ENCODE results near the gene FARS2. TPM values are rescaled to one million over a fixed set of nuclear protein-coding genes. Genes with fewer than 3 reads are reported as not detected.

FARS2 gene
- polyA plus RNA-seq, 1 donor from 2014 or later = 11.9 TPM

DNA sequence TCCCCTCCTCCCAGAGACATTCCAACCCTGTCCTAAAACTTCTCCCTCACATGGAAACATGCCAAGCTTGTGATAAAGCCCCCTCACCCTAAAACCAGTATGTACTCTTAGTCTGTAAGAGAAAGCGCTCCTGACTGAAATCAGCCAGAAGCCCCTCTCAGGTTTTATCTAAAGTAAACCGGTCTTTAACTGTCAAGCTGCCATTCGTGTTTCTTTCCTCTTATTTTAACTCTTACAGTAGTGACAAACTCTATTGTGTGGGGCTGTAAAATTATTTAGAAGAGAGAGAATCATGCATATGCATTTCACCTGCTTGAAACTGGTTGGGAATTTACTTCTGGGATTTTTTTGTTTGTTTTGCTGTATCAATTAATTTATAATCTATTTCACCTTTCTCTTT, 62.7 kb downstream of the FARS2 start:
- Histone ChIP-seq H3F3A (ENCODE audit: insufficient read depth, low read length, poor library complexity, severe bottlenecking) (no peaks in the 10 kb centered on the region), H3K79me2 (replicated peaks; ENCODE audit: insufficient read depth, low read length) (no peaks in the 10 kb centered on the region), H3K4me2 (ENCODE audit: low read length) (no peak overlapping the region), H3K36me3 (ENCODE audit: insufficient read depth, low read length) (no peaks in the 10 kb centered on the region), H3K27me3 (ENCODE audit: insufficient read depth, low read depth, low read length) (no peaks in the 10 kb centered on the region), H3K4me3 (ENCODE audit: low read length) (no peak overlapping the region), H3K9ac (ENCODE audit: low read length) (no peak overlapping the region), H3K27ac (ENCODE audit: low read length) (no peak overlapping the region), H3K9me2 (ENCODE audit: insufficient read depth, low read length) (no peaks in the 10 kb centered on the region), H4K20me1 (ENCODE audit: insufficient read depth) (no peaks in the 10 kb centered on the region), H2AFZ (ENCODE audit: low read depth, low read length) (no peak overlapping the region), H3K9me3 (ENCODE audit: low read length) (no peaks in the 10 kb centered on the region)
- TF ChIP-seq, protein P1, sequence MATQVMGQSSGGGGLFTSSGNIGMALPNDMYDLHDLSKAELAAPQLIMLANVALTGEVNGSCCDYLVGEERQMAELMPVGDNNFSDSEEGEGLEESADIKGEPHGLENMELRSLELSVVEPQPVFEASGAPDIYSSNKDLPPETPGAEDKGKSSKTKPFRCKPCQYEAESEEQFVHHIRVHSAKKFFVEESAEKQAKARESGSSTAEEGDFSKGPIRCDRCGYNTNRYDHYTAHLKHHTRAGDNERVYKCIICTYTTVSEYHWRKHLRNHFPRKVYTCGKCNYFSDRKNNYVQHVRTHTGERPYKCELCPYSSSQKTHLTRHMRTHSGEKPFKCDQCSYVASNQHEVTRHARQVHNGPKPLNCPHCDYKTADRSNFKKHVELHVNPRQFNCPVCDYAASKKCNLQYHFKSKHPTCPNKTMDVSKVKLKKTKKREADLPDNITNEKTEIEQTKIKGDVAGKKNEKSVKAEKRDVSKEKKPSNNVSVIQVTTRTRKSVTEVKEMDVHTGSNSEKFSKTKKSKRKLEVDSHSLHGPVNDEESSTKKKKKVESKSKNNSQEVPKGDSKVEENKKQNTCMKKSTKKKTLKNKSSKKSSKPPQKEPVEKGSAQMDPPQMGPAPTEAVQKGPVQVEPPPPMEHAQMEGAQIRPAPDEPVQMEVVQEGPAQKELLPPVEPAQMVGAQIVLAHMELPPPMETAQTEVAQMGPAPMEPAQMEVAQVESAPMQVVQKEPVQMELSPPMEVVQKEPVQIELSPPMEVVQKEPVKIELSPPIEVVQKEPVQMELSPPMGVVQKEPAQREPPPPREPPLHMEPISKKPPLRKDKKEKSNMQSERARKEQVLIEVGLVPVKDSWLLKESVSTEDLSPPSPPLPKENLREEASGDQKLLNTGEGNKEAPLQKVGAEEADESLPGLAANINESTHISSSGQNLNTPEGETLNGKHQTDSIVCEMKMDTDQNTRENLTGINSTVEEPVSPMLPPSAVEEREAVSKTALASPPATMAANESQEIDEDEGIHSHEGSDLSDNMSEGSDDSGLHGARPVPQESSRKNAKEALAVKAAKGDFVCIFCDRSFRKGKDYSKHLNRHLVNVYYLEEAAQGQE (IDR thresholded peaks at IDR 0.05; ENCODE audit: borderline replicate concordance) = no peak
- no peak for TF ChIP-seq EP300 (conservative IDR thresholded peaks at IDR 0.05; ENCODE audit: poor library complexity, severe bottlenecking)

DNA sequence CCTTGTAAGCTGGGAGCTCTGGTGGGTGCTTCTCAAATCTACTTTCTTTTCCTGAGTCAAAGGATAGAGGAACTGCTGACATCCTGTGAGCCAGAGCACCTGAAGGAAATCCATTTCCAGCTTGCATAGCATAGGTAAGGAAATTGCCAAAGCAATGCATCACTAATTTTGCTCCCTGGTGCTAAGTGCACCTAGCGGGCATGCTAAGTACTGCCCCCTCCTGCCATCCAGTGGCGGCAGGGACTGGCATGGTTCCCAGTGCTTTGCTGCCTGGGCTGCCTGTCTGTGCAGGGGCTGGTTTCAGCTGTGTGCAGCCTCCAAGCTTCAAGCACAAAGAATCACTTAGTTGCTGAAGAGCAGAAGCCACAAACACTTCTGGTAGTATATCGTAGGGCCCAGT, 63.9 kb downstream of the FARS2 start:
- Histone ChIP-seq H3F3A (ENCODE audit: insufficient read depth, low read length, poor library complexity, severe bottlenecking) (no peaks in the 10 kb centered on the region), H3K9ac (ENCODE audit: low read length) (no peak overlapping the region), H3K27me3 (ENCODE audit: insufficient read depth, low read depth, low read length) (no peaks in the 10 kb centered on the region), H3K4me2 (ENCODE audit: low read length) (no peak overlapping the region), H2AFZ (ENCODE audit: low read depth, low read length) (no peak overlapping the region), H4K20me1 (ENCODE audit: insufficient read depth) (no peaks in the 10 kb centered on the region), H3K36me3 (ENCODE audit: insufficient read depth, low read length) (no peaks in the 10 kb centered on the region), H3K9me3 (ENCODE audit: low read length) (no peaks in the 10 kb centered on the region), H3K9me2 (ENCODE audit: insufficient read depth, low read length) (no peaks in the 10 kb centered on the region), H3K79me2 (replicated peaks; ENCODE audit: insufficient read depth, low read length) (no peaks in the 10 kb centered on the region), H3K27ac (ENCODE audit: low read length) (no peak overlapping the region), H3K4me3 (ENCODE audit: low read length) (no peak overlapping the region)
- TF ChIP-seq MXI1 (conservative IDR thresholded peaks at IDR 0.05; ENCODE audit: poor library complexity, severe bottlenecking) = no peak
- TF ChIP-seq POLR2AphosphoS5 (IDR thresholded peaks at IDR 0.05) = no peak
- TF ChIP-seq, protein P1 (IDR thresholded peaks at IDR 0.05; ENCODE audit: borderline replicate concordance) = no peak
- no peak for TF ChIP-seq TAF1 (IDR thresholded peaks at IDR 0.05; ENCODE audit: low read depth)
- no peak for TF ChIP-seq EZH2 (IDR thresholded peaks at IDR 0.05; ENCODE audit: borderline replicate concordance, insufficient read depth, low read length, poor library complexity, severe bottlenecking)
- TF ChIP-seq RAD21 (conservative IDR thresholded peaks at IDR 0.05) = no peak
- TF ChIP-seq, protein P2, sequence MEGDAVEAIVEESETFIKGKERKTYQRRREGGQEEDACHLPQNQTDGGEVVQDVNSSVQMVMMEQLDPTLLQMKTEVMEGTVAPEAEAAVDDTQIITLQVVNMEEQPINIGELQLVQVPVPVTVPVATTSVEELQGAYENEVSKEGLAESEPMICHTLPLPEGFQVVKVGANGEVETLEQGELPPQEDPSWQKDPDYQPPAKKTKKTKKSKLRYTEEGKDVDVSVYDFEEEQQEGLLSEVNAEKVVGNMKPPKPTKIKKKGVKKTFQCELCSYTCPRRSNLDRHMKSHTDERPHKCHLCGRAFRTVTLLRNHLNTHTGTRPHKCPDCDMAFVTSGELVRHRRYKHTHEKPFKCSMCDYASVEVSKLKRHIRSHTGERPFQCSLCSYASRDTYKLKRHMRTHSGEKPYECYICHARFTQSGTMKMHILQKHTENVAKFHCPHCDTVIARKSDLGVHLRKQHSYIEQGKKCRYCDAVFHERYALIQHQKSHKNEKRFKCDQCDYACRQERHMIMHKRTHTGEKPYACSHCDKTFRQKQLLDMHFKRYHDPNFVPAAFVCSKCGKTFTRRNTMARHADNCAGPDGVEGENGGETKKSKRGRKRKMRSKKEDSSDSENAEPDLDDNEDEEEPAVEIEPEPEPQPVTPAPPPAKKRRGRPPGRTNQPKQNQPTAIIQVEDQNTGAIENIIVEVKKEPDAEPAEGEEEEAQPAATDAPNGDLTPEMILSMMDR (IDR thresholded peaks at IDR 0.05; ENCODE audit: poor library complexity, severe bottlenecking) = no peak
